ENCODE data around the gene MMP17. TPM values are rescaled to one million over a fixed set of nuclear protein-coding genes. Genes with fewer than 3 reads are reported as not detected.

Gene MMP17
- total and polyA plus RNA-seq, 2 donors from 2014 or later, result 0.82 to 3.2 TPM

DNA sequence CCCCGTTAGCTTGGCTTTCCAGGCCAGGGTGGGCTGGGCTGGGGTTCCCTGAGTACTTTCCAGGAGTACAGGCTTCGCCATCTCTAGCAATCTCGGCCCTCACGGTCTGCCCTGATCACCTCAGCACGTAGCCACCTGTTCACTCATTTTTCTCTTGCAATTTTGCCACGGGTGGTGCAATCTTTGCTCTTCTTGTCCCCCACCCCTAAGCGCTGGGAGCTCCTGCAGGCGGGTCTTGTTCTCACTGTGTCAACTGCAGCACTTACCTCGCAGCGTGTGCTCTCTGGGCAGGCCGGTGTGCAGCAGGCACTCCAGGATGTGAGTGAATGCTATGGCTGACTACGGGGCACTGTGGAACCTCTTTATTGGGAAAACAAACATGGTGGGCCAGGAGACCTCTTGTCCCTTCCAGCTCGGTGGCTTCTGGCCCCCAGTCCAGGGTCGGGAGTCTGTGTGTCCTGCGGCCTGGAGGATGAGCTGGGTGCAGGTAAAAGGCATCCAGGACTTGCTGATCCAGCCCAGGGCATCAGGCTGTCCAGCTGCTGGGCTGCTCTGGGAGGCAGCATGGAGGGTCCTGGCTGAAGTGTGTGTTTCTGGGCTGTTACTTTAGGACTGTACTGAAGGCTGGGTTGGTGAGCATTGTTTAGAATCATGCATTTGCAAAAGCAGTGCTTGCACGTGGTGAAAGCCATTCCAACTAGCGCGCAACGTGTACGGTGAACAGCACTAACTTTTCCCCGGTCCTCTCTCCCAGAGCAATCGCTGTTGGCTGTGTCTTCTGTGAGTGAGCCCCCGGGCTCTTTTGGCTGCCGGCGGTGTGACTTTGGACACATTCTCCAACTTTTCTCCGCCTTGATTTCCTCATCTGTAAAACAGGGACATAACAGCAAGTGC, 64.8 kb downstream of the MMP17 start:
- intact Hi-C loops (cut with DNase I), result no loop called here
- DNase-seq (peak in 1 of 5 donors; percentile 64), FAIRE-seq (no peak)
- Histone ChIP-seq H3K9me3 (ENCODE audit: control insufficient read depth in 2 of 3, insufficient read depth in 1 of 3, low read length in 3 of 3) (no peaks in the 10 kb centered on the region), H3K27me3 (ENCODE audit: control insufficient read depth, insufficient read depth, low read length) (no peaks in the 10 kb centered on the region), H3K4me1 (ENCODE audit: control insufficient read depth in 2 of 3, insufficient read depth in 2 of 3, low read depth in 1 of 3, low read length in 3 of 3) (peaks cover 0 to 13% (median 3%) of the 10 kb centered on the region in 3 donors), H3K9ac (ENCODE audit: low read length in 3 of 3) (peak overlapping the region in 1 of 3 donors; percentile 43), H3K27ac (ENCODE audit: low read depth in 2 of 2, low read length in 2 of 2) (no peak overlapping the region), H3K4me3 (ENCODE audit: low read length in 3 of 3) (no peak overlapping the region), H3K36me3 (ENCODE audit: control insufficient read depth in 2 of 3, insufficient read depth in 3 of 3, low read length in 3 of 3) (peaks cover 0 to 2% (median 0%) of the 10 kb centered on the region in 3 donors)
- TF ChIP-seq, protein P1, sequence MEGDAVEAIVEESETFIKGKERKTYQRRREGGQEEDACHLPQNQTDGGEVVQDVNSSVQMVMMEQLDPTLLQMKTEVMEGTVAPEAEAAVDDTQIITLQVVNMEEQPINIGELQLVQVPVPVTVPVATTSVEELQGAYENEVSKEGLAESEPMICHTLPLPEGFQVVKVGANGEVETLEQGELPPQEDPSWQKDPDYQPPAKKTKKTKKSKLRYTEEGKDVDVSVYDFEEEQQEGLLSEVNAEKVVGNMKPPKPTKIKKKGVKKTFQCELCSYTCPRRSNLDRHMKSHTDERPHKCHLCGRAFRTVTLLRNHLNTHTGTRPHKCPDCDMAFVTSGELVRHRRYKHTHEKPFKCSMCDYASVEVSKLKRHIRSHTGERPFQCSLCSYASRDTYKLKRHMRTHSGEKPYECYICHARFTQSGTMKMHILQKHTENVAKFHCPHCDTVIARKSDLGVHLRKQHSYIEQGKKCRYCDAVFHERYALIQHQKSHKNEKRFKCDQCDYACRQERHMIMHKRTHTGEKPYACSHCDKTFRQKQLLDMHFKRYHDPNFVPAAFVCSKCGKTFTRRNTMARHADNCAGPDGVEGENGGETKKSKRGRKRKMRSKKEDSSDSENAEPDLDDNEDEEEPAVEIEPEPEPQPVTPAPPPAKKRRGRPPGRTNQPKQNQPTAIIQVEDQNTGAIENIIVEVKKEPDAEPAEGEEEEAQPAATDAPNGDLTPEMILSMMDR (IDR thresholded peaks at IDR 0.05; ENCODE audit: borderline replicate concordance, extremely low read depth, insufficient read depth), result no peak

DNA sequence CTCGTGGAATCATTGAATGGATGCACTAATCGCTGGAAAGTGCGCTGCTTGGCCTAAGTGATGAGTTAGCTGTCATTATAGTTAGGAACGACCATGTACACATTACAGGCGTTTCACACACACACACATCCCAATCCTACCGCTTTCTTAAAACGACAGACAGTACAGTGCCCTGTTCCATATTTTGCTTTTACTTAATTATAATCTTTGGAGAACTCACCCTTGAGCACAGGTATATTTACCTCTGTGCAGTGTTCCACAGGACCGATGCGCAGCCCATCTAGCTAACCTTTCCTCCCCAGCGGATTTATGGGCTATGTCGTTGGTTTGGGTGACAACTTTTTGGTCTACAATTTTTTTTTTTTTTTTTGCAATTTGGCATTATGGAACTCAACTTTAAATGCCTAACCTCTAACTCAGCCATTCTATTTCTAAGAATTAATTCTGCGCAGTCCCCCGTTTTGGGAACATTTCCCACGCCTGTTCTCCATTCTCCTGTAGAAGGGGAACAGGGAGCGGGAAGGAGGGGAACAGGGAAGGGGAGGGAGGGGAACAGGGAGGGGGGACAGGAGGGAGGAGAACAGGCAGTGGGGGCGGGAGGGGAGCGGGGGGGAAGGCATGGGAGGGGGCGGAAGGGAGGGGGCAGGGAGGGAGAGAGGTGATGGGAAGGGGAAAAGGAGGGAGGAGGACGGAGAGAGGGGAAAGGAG, 65.6 kb downstream of the MMP17 start:
- peak overlapping the region in 1 of 3 donors; percentile 43 for H3K9ac ChIP-seq (ENCODE audit: low read length in 3 of 3)
- H3K27me3 ChIP-seq (ENCODE audit: control insufficient read depth, insufficient read depth, low read length), result no peaks in the 10 kb centered on the region
- peaks cover 0 to 2% (median 0%) of the 10 kb centered on the region in 3 donors for H3K36me3 ChIP-seq (ENCODE audit: control insufficient read depth in 2 of 3, insufficient read depth in 3 of 3, low read length in 3 of 3)
- no peak overlapping the region for H3K4me3 ChIP-seq (ENCODE audit: low read length in 3 of 3)
- H3K27ac ChIP-seq (ENCODE audit: low read depth in 2 of 2, low read length in 2 of 2), result peak overlapping the region in 1 of 2 donors; percentile 50
- TF ChIP-seq, protein P1 (IDR thresholded peaks at IDR 0.05; ENCODE audit: borderline replicate concordance, extremely low read depth, insufficient read depth), result no peak
- no peak for FAIRE-seq
- H3K4me1 ChIP-seq (ENCODE audit: control insufficient read depth in 2 of 3, insufficient read depth in 2 of 3, low read depth in 1 of 3, low read length in 3 of 3), result peaks cover 0 to 16% (median 9%) of the 10 kb centered on the region in 3 donors
- intact Hi-C loops (cut with DNase I), result no loop called here
- no peaks in the 10 kb centered on the region for H3K9me3 ChIP-seq (ENCODE audit: control insufficient read depth in 2 of 3, insufficient read depth in 1 of 3, low read length in 3 of 3)
- peak in 1 of 5 donors; percentile 32 for DNase-seq

DNA sequence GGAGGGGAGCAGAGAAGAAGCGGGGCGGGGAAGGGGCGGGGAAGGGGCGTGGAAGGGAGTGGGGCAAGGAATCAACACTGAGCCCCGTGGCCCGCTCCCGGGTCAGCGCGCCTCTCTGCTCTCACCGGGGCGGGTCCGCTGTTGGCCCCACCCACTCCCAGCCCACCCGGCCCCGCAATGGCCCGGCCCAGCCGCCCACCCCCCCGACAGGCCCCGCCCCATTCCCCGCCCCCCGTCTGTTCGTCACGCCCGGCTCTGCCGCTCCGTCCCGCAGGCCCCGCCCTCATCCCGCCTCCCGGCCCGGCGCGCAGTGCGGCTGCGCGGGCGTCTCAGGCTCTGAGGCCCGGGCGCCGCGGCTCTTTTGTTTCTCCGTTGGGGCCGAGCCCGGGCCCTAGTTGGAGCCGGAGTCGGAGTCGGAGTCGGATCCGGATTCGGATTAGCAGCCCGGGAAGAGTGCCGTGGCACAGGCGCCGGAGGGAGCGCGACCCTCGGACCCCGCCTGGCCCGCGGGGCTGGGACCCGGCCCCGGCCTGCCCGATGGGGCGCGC, 66.2 kb downstream of the MMP17 start, which contains the start of gene ULK1:
Gene ULK1 (plus strand): TSS at position 310 of the 548 bp plus-strand sequence. CDS start 380 bp downstream, outside the sequence.
- TF ChIP-seq, protein P1 (IDR thresholded peaks at IDR 0.05; ENCODE audit: borderline replicate concordance, extremely low read depth, insufficient read depth), result no peak
- H3K27me3 ChIP-seq (ENCODE audit: control insufficient read depth, insufficient read depth, low read length), result no peaks in the 10 kb centered on the region
- H3K4me1 ChIP-seq (ENCODE audit: control insufficient read depth in 2 of 3, insufficient read depth in 2 of 3, low read depth in 1 of 3, low read length in 3 of 3), result peaks cover 0 to 16% (median 9%) of the 10 kb centered on the region in 3 donors
- intact Hi-C loops (cut with DNase I), result no loop called here
- H3K9ac ChIP-seq (ENCODE audit: low read length in 3 of 3), result peak within 1 kb of the TSS; percentile 10 to 78 (median 12)
- H3K9me3 ChIP-seq (ENCODE audit: control insufficient read depth in 2 of 3, insufficient read depth in 1 of 3, low read length in 3 of 3), result no peaks in the 10 kb centered on the region
- H3K4me3 ChIP-seq (ENCODE audit: low read length in 3 of 3), result peak within 1 kb of the TSS; percentile 31 to 75 (median 52)
- peak within 1 kb of the TSS; percentile 86 to 97 for H3K27ac ChIP-seq (ENCODE audit: low read depth in 2 of 2, low read length in 2 of 2)
- DNase-seq (peak; percentile 90 to 98 (median 97)), FAIRE-seq (no peak)
- H3K36me3 ChIP-seq (ENCODE audit: control insufficient read depth in 2 of 3, insufficient read depth in 3 of 3, low read length in 3 of 3), result peaks cover 0 to 2% (median 0%) of the 10 kb centered on the region in 3 donors
